Adrenal gland (tissue), 5 donors: ENCODE data around the gene CYRIA.

ENCODE experiments used
- CTCF ChIP-seq, 6 experiments: fragments of 450-650 bp in 4 of 6; fragments of 200-600 bp in 2 of 6; sonication (generic) in 1 of 6; IDR thresholded peaks; 1 replicate in 5 of 6; 2 replicates in 1 of 6; pipeline versions ENCODE4 v1.5.1 to v1.8.0; 2016 to 2021; ENCODE audit warnings: antibody characterized with exemption in 6 of 6, mild to moderate bottlenecking in 2 of 6, moderate library complexity in 1 of 6
- POLR2A ChIP-seq, 2 donors: fragments of 450-650 bp; IDR thresholded peaks; one replicate each; pipeline ENCODE4 v1.6.1; 2017; ENCODE audit warnings: antibody characterized with exemption in 2 of 2, mild to moderate bottlenecking in 2 of 2, moderate library complexity in 1 of 2
- donor health status: DM: no; HTN: no; CAD: no.

DNA sequence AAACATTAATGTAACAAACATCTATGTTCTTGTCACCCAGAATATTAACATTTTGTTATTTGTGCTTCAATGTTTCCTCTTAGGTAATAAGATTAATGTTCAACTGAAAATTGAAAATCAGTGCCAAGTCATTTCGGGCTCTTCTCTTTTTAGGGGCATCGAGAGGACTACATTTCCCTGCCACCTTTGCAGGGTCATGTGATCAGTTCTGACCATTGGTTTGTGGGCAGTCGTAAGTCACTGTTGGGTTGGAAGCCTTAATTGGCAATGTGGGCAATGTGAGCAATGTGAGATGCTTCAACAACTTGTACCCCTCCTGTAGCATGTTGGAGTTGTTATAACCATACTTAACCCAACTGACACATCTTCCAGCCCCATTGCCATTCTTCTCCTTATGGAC is 10.1 kb upstream of the CYRIA start:
- TF ChIP-seq CTCF (IDR thresholded peaks at IDR 0.05) (no peak), POLR2A (IDR thresholded peaks at IDR 0.05) (no peak)
